Measurements from ENCODE around the gene LRRC52.
A peak's percentile ranks its signal among the peaks of the same experiment; 100 is the strongest.
"Not testable (repeated sequence)": the region's sequence is repeated elsewhere in the genome, so short reads cannot be mapped to it uniquely, and the experiment has no call there.

Gene LRRC52

GRCh38 chr1:165591391-165591790 is 47.6 kb downstream of the LRRC52 start:
- not testable (repeated sequence) for DNase-seq

- peak; percentile 68 for DNase-seq
Observed at GRCh38 chr1:165592945-165593823, 49.4 kb downstream of the LRRC52 start.

- no peak for DNase-seq
Observed at GRCh38 chr1:165595246-165595938, 51.6 kb downstream of the LRRC52 start.

GRCh38 chr1:165597883-165598675 is 54.3 kb downstream of the LRRC52 start:
- DNase-seq: peak; percentile 86

- no peak for DNase-seq
Observed at GRCh38 chr1:165598676-165599059, 54.9 kb downstream of the LRRC52 start.

- no peak for DNase-seq
Observed at GRCh38 chr1:165600793-165601192, 57.0 kb downstream of the LRRC52 start.

- no peak for DNase-seq
Observed at GRCh38 chr1:165603810-165604209, 60.0 kb downstream of the LRRC52 start.

- DNase-seq: no peak
Observed at GRCh38 chr1:165605246-165605645, 61.4 kb downstream of the LRRC52 start.

- not testable (repeated sequence) for DNase-seq
Observed at GRCh38 chr1:165606676-165607075, 62.9 kb downstream of the LRRC52 start.

GRCh38 chr1:165610866-165611265 is 67.1 kb downstream of the LRRC52 start:
- no peak for DNase-seq

- DNase-seq: no peak
Observed at GRCh38 chr1:165612062-165612461, 68.3 kb downstream of the LRRC52 start.

All from activated T-cell treated with anti-CD3 and anti-CD28 coated beads, Interleukin-2, amount 50 U/mL, for 1 hour (primary cell).